GM12874 (cell line): Measurements from ENCODE around the gene CDK13.

ENCODE experiments used
- TF ChIP-seq, protein P1 (sequence below): IDR thresholded peaks from 2 replicates; pipeline ENCODE4 v1.5.1; 2011; ENCODE audit warnings: low read depth, mild to moderate bottlenecking, control low read depth, low read length, moderate library complexity; ENCODE audit not compliant: insufficient read depth

CDK13 gene

DNA sequence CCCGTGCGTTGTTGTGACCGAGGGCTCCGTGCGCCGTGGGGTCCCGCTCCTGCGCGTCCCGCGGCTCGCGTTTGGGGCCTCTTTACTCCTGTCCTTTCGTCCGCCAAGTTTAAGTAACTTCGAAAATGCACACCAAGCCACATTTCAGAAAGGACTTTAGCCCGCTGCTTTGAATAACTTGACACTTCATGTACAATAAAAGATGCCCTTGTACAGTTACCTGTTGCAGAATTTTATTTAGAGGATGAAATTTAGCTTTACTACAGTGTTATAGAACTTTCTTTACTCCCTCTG is 185.2 kb downstream of the CDK13 start:
- TF ChIP-seq, protein P1, sequence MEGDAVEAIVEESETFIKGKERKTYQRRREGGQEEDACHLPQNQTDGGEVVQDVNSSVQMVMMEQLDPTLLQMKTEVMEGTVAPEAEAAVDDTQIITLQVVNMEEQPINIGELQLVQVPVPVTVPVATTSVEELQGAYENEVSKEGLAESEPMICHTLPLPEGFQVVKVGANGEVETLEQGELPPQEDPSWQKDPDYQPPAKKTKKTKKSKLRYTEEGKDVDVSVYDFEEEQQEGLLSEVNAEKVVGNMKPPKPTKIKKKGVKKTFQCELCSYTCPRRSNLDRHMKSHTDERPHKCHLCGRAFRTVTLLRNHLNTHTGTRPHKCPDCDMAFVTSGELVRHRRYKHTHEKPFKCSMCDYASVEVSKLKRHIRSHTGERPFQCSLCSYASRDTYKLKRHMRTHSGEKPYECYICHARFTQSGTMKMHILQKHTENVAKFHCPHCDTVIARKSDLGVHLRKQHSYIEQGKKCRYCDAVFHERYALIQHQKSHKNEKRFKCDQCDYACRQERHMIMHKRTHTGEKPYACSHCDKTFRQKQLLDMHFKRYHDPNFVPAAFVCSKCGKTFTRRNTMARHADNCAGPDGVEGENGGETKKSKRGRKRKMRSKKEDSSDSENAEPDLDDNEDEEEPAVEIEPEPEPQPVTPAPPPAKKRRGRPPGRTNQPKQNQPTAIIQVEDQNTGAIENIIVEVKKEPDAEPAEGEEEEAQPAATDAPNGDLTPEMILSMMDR = no peak

DNA sequence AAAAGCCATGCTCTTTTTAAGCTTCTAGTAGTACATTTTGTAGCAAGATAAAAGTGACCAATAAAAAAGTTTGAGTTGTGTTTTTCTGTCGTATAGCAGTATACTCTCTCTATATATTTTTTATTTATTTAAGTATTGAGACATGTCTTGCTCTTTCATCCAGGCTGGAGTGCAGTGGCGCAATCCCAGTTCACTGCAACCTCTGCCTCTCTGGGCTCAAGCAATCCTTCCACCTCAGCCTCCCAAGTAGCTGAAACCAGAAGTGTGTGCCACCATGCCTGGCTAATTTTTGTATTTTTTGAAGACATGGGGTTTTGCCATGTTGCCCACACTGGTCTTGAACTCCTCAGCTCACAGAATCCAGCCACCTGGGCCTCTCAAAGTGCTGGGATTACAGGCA is 187.5 kb downstream of the CDK13 start:
- TF ChIP-seq, protein P1 = no peak

GRCh38 chr7:40138973-40139372 is 188.9 kb downstream of the CDK13 start:
- TF ChIP-seq, protein P1 = no peak

DNA sequence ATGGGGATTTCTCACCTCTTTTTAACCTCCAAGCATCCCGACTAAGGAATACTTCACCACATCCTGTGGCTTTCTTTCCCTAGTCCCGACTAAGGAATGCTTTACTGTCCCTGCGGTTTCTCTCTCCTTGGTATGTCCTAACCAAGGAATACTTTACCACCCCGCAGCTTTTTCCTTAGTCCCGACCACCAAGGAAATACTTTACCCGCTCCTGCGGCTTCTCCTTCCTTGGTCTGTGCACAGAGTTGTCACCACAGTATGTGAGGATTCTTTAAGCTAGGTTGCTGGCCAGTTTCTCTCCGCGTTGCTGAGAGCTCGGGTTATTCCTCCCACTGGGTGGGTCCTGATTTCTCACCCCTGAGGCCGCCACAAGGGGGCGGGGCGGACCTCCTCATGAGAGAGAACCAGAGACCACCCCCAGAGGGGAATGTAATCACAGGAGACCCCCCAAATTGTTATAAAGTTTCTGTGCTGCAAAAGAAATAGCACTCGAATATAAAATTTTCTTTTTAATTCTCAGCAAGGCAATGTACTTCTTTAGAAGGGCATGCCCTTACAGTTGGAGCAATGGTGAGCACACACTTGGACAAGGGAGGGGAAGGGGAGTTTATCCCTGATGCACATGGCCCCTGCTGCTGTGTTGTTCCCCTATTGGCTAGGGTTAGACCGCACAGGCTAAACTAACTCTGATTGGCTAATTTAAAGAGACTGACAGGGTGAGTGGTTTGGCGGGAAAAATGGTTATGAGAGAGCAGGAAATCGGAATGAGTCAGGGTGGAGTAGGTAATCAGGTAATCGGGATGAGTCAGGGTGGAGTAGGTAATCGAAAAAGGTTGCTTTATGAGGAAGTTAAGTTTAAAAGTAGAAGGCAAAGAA is 197.6 kb downstream of the CDK13 start:
- TF ChIP-seq, protein P1 = no peak

- TF ChIP-seq, protein P1 = no peak
Observed at GRCh38 chr7:40148671-40149070, 198.6 kb downstream of the CDK13 start.
